Prostate gland (tissue), 2 donors: ENCODE measurements around the gene GRIN1. TPM values are rescaled to one million over a fixed set of nuclear protein-coding genes. Genes with fewer than 3 reads are reported as not detected.

Source experiments
- DNase-seq: peaks from one replicate; pipeline ENCODE4 v3.0.0-alpha.2; 2019; ENCODE audit warnings: low spot score
- H3K27ac ChIP-seq, 2 donors: fragments of 200-600 bp; sonication (generic); 2 replicates each; pipeline ENCODE4 v1.5.1; 2017 to 2019
- H3K27me3 ChIP-seq: fragments of 200-600 bp; sonication (generic); replicated peaks from 2 replicates; pipeline ENCODE4 v1.5.1; 2019; ENCODE audit not compliant: insufficient read depth
- H3K36me3 ChIP-seq, 2 donors: fragments of 200-600 bp; sonication (generic); 1 replicate in 1 of 2; 2 replicates in 1 of 2; pipeline versions ENCODE4 v1.5.1 to v1.8.1; 2017 to 2019
- H3K4me1 ChIP-seq: fragments of 200-600 bp; sonication (generic); replicated peaks from 2 replicates; pipeline ENCODE4 v1.5.1; 2019
- H3K4me3 ChIP-seq, 2 donors: fragments of 200-600 bp; sonication (generic); 2 replicates each; pipeline ENCODE4 v1.5.1; 2017 to 2019
- H3K9me3 ChIP-seq: fragments of 200-600 bp; sonication (generic); 2 replicates; pipeline ENCODE4 v1.5.1; 2017
- CTCF ChIP-seq, 4 experiments: fragments of 200-600 bp in 2 of 4; fragments of 450-650 bp in 2 of 4; sonication (generic) in 2 of 4; IDR thresholded peaks; 1 replicate in 3 of 4; 2 replicates in 1 of 4; pipeline ENCODE4 v1.5.1; 2016 to 2019; ENCODE audit warnings: antibody characterized with exemption in 4 of 4, mild to moderate bottlenecking in 2 of 4, moderate library complexity in 2 of 4
- POLR2A ChIP-seq: fragments of 450-650 bp; IDR thresholded peaks from one replicate; pipeline ENCODE4 v1.6.1; 2016; ENCODE audit warnings: antibody characterized with exemption, mild to moderate bottlenecking
- POLR2AphosphoS5 ChIP-seq: sonication (generic); formaldehyde crosslinking; IDR thresholded peaks from one replicate; pipeline ENCODE4 v1.6.1; 2017; ENCODE audit warnings: antibody characterized with exemption
- WGBS: methylation state at CpG from one replicate; pipeline ENCODE4 v1.1.5; 2018; 5-methylcytosine and 5-hydroxymethylcytosine counted together
- intact Hi-C: fragments of 100-400 bp; cut with DNase I; formaldehyde crosslinking; loops from one replicate; pipeline ENCODE4 v1.14.2; 2022
- total RNA-seq, 2 donors: library from RNA; depleted of rRNA; stranded (reverse); fragments of >200 nt; gene quantifications; one replicate each; pipeline ENCODE4 v1.1.0, GENCODE V29; 2016

GRIN1 gene
- total RNA-seq, 2 donors from 2014 or later: 0.59 to 1.8 TPM

GRCh38 chr9:137172901-137173795, 34.2 kb downstream of the GRIN1 start:
- Histone ChIP-seq H3K27me3 (no peaks in the 10 kb centered on the region), H3K9me3 (no peaks in the 10 kb centered on the region), H3K4me1 (peaks cover 45% of the 10 kb centered on the region), H3K4me3 (no peak overlapping the region), H3K36me3 (no peaks in the 10 kb centered on the region), H3K27ac (peak overlapping the region; percentile 69 to 79)
- peak; percentile 90 for DNase-seq
- 34% methylated on average over 21 of the region's 21 CpGs for WGBS
- TF ChIP-seq CTCF (IDR thresholded peaks at IDR 0.05): no peak
- peak; percentile 74 for TF ChIP-seq POLR2AphosphoS5
- TF ChIP-seq POLR2A: no peak
- intact Hi-C loops: no loop called here

GRCh38 chr9:137173796-137174664, 35.1 kb downstream of the GRIN1 start:
- Histone ChIP-seq H3K27ac (peak overlapping the region; percentile 69 to 79), H3K4me3 (no peak overlapping the region), H3K36me3 (no peaks in the 10 kb centered on the region), H3K9me3 (no peaks in the 10 kb centered on the region), H3K27me3 (no peaks in the 10 kb centered on the region), H3K4me1 (peaks cover 45% of the 10 kb centered on the region)
- DNase-seq: no peak
- TF ChIP-seq POLR2AphosphoS5: no peak
- no peak for TF ChIP-seq CTCF (IDR thresholded peaks at IDR 0.05)
- intact Hi-C loops: no loop called here
- 82% methylated on average over 45 of the region's 45 CpGs for WGBS

- Histone ChIP-seq H3K36me3 (peaks cover 0 to 3% of the 10 kb centered on the region in 2 donors), H3K27ac (peak overlapping the region in 1 of 2 donors; percentile 79), H3K4me3 (no peak overlapping the region), H3K27me3 (no peaks in the 10 kb centered on the region), H3K9me3 (no peaks in the 10 kb centered on the region), H3K4me1 (peaks cover 45% of the 10 kb centered on the region)
- no peak for DNase-seq
- 47% methylated on average over 22 of the region's 34 CpGs for WGBS
- no peak for TF ChIP-seq CTCF (IDR thresholded peaks at IDR 0.05)
- no peak for TF ChIP-seq POLR2AphosphoS5
- no peak for TF ChIP-seq POLR2A
- intact Hi-C loops: no loop called here
Observed at GRCh38 chr9:137174722-137175293, 35.9 kb downstream of the GRIN1 start.

GRCh38 chr9:137175345-137175961, 36.5 kb downstream of the GRIN1 start:
- no peaks in the 10 kb centered on the region for H3K27me3 ChIP-seq
- H3K4me3 ChIP-seq: no peak overlapping the region
- WGBS: 48% methylated on average over 12 of the region's 33 CpGs
- TF ChIP-seq POLR2AphosphoS5: no peak
- peak in 3 of 4 experiments; percentile 8 to 23 (median 21) for TF ChIP-seq CTCF (IDR thresholded peaks at IDR 0.05)
- H3K36me3 ChIP-seq: peaks cover 5 to 9% of the 10 kb centered on the region in 2 donors
- H3K4me1 ChIP-seq: peaks cover 39% of the 10 kb centered on the region
- no peak for DNase-seq
- no peaks in the 10 kb centered on the region for H3K9me3 ChIP-seq
- intact Hi-C loops: no loop called here
- no peak overlapping the region for H3K27ac ChIP-seq
